Retinal pigment epithelial cell (primary cell): ENCODE data around the gene ENHO.

Source experiments
- DNase-seq: peaks from one replicate; pipeline ENCODE4 v3.0.0-alpha.2; 2010; ENCODE audit warnings: low read depth
- H3K4me3 ChIP-seq: 2 replicates; pipeline ENCODE4 v1.5.1; 2011; ENCODE audit warnings: mild to moderate bottlenecking, low read length, control low read depth, moderate library complexity
- TF ChIP-seq, protein P1 (sequence below): conservative IDR thresholded peaks from 2 replicates; pipeline ENCODE4 v1.5.1; 2011; ENCODE audit warnings: low read depth, low read length, control low read depth, inconsistent platforms

ENHO gene

DNA sequence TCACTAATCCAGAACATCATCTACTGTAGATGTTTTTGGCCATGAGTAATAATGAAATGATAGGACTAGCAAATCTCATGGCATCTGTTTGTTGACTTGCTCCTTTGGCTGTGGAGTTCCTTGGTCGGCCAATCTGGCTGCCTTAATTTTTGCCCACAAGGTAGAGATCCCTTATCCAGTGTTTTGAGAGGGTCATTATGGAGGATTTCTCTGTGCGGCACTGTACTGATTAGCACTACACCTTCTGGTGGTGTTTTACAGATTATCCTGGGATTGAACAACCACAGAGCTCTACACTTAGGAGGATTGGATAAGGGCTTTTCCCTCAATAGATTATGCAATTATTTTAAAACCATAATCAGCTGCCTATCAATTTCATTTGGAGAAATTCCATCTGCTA lies 3.2 kb upstream of the ENHO start:
- TF ChIP-seq, protein P1, sequence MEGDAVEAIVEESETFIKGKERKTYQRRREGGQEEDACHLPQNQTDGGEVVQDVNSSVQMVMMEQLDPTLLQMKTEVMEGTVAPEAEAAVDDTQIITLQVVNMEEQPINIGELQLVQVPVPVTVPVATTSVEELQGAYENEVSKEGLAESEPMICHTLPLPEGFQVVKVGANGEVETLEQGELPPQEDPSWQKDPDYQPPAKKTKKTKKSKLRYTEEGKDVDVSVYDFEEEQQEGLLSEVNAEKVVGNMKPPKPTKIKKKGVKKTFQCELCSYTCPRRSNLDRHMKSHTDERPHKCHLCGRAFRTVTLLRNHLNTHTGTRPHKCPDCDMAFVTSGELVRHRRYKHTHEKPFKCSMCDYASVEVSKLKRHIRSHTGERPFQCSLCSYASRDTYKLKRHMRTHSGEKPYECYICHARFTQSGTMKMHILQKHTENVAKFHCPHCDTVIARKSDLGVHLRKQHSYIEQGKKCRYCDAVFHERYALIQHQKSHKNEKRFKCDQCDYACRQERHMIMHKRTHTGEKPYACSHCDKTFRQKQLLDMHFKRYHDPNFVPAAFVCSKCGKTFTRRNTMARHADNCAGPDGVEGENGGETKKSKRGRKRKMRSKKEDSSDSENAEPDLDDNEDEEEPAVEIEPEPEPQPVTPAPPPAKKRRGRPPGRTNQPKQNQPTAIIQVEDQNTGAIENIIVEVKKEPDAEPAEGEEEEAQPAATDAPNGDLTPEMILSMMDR: no peak
- H3K4me3 ChIP-seq: no peak overlapping the region
- DNase-seq: no peak

DNA sequence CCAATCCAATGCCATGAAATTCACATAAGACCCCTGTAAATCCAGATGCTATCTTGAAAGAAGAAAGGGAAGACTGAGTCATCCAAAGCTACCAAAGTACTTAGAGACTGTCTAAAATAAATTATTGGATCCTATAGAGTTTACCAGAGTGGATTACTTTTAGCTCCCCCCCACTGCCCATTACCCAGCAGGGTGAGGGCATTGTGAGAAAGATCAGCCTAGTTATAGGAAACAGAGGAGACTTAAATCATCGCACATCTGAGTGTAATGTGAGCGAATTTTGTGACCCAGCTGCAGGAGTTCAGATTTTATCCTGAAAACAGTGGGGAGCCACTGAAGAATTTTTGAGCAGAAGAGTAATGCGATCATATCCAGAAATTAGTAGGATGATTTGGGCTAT lies 1.6 kb upstream of the ENHO start:
- TF ChIP-seq, protein P1: no peak
- DNase-seq: no peak
- H3K4me3 ChIP-seq: no peak overlapping the region

DNA sequence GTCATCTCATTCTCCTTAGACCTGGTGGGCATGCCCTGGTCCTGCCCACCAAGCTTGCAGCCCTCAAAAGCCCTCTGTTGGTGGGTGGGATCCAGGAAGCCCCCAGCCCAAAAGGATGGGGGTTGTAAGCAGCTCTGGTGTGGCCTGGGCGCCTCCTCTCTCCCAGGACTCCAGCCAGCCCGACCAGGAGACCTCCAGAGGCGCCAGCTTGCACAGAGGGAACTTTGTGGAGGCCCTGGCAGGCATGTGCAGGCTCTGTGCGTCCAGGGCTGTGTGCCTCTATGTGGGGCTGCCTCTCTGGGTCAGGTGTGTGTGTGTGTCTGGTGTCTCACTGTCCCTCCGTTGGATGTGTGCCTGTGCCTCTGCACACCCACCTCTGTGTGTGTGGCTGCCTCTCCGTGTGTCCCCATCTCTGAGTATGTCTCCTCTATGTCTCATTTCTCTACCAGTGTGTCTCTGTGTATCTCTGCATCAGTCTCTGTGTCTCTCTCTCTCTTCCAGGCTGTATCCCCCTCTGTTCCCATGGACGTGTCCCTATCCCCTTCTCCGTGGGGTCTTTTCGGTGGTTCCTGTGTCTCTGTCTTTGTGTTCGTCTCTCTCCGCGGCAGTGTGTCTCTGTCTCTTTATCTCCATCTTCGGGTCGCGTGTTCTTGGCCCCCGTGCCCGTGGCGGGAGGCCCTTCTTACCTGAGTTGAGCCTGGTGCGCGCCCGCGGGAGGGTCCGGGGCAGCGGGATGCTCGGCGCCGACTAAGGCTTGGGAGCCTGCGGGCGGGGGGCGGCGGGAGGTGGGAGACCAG lies 501 bp downstream of the ENHO start:
- TF ChIP-seq, protein P1: no peak
- peak overlapping the region; percentile 32 for H3K4me3 ChIP-seq
- DNase-seq: no peak

DNA sequence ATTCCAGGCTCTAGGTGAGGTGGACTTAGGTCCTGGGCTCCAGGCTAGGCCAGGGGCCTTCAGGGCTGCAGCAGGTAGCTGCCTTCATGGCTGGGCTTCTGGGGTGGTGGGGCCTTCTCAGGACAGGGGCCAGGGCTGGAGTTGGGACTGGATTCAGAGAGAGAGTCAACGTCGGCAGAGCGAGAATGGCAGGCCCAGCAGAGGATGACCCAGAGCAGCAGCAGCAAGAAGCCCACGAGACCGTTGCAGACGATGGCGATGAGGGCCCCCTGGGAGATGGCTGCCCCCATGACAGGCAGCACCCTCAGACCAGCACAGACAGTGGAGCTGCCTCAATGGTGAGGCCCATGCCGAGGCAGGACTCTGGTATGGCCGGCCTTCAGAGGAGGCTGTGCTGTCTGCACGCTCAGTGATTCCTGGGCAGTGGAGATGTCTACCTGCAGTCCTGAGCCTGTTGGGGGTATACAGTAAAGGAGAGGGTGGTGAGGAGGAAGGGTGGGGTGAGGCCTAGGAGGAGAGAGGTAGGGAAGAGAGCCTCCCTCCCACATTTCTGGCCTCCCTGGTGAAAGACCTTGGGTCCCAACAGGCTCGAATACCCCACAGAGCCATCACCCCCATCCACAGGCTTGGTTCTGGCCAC lies 1.3 kb downstream of the ENHO start:
- DNase-seq: no peak
- TF ChIP-seq, protein P1: no peak

DNA sequence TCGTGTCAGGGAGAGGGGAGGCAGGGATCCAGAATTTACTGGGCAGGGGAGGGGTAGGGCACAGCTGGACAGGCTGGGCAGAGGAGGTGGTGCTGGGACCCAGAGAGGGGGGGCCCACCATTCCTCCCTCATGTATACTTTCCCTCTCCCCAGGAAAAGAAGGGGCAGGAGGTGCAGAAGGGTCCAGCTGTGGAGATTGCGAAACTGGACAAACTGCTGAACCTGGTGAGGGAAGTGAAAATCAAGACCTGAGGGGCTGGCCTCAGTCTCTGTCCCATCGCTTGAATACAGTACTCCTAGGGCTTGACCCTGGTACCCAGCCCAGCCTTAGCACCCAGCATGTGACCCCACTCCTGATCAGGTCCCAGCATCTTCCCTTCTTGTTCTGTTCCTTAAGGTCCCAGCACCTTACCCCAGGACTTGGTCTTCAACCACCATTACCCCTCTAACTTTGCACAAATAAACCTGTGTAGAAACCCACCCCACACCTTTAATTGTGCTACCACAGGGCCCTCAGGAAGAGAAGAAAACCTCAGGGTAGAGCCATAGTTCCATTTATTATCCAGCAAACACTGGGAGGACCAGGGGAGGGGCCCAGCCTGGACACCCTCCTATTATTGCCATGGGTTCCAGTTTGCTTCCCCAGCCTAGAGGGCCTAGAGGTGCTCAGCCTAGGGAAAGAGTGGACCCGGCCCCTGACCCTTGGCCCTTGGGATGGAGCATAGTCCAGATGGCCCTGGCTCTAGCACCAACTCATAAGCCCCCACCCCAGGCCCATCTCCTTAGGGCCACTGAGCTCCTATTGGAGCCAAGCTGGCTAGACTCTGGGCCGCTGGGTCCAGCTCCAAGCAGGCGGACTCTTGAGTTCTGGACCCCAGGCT lies 2.0 kb downstream of the ENHO start:
- DNase-seq: no peak
- no peak overlapping the region for H3K4me3 ChIP-seq

More for the DNA sequence above, 1.3 kb downstream of the ENHO start:
- no peak overlapping the region for H3K4me3 ChIP-seq

DNA sequence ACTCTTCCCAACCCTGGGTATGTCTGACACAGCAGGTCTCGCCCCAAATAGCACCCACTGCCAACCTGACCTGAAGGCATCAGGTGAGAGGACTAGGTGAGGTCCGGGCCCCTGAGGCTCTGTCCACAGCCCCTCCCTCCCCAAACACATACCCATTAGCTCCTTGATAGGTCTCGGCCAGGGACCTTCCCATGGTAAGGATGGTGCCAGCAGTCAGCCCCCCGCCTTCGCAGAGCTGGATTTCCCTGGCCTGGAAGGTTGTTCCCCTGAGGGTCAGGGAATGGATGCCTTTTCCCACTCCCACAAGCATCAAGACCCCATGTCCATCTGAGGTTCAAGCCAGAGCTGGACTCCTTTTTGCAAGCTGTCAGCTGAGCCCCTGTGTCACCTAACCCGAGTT lies 2.7 kb downstream of the ENHO start:
- TF ChIP-seq, protein P1: no peak
- DNase-seq: no peak
- no peak overlapping the region for H3K4me3 ChIP-seq

More for the DNA sequence above, 2.0 kb downstream of the ENHO start:
- TF ChIP-seq, protein P1: no peak
